Upper lobe of left lung (tissue), 4 donors: ENCODE results near the gene CELSR1.

Experiments
- EP300 ChIP-seq, 4 donors: sonication (generic); formaldehyde crosslinking; IDR thresholded peaks; one replicate each; pipeline ENCODE4 v1.5.1; 2017; ENCODE audit warnings: antibody characterized with exemption in 4 of 4, control low read depth in 2 of 4
- POLR2A ChIP-seq, 4 donors: fragments of 450-650 bp; IDR thresholded peaks; one replicate each; pipeline ENCODE4 v1.5.1; 2016 to 2017; ENCODE audit warnings: antibody characterized with exemption in 4 of 4, mild to moderate bottlenecking in 2 of 4
- TF ChIP-seq, protein P1 (sequence below), 6 experiments: fragments of 450-650 bp in 4 of 6; fragments of 200-600 bp in 2 of 6; sonication (generic) in 2 of 6; IDR thresholded peaks; one replicate each; pipeline ENCODE4 v1.5.1; 2016 to 2019; ENCODE audit warnings: antibody characterized with exemption in 6 of 6

GRCh38 chr22:46387748-46388147, 149.7 kb downstream of the CELSR1 start:
- TF ChIP-seq, protein P1, sequence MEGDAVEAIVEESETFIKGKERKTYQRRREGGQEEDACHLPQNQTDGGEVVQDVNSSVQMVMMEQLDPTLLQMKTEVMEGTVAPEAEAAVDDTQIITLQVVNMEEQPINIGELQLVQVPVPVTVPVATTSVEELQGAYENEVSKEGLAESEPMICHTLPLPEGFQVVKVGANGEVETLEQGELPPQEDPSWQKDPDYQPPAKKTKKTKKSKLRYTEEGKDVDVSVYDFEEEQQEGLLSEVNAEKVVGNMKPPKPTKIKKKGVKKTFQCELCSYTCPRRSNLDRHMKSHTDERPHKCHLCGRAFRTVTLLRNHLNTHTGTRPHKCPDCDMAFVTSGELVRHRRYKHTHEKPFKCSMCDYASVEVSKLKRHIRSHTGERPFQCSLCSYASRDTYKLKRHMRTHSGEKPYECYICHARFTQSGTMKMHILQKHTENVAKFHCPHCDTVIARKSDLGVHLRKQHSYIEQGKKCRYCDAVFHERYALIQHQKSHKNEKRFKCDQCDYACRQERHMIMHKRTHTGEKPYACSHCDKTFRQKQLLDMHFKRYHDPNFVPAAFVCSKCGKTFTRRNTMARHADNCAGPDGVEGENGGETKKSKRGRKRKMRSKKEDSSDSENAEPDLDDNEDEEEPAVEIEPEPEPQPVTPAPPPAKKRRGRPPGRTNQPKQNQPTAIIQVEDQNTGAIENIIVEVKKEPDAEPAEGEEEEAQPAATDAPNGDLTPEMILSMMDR (IDR thresholded peaks at IDR 0.05): no peak
- no peak for TF ChIP-seq POLR2A (IDR thresholded peaks at IDR 0.05)
- TF ChIP-seq EP300 (IDR thresholded peaks at IDR 0.05): no peak
